Measurements from ENCODE around the gene MAZ.

MAZ gene

DNA sequence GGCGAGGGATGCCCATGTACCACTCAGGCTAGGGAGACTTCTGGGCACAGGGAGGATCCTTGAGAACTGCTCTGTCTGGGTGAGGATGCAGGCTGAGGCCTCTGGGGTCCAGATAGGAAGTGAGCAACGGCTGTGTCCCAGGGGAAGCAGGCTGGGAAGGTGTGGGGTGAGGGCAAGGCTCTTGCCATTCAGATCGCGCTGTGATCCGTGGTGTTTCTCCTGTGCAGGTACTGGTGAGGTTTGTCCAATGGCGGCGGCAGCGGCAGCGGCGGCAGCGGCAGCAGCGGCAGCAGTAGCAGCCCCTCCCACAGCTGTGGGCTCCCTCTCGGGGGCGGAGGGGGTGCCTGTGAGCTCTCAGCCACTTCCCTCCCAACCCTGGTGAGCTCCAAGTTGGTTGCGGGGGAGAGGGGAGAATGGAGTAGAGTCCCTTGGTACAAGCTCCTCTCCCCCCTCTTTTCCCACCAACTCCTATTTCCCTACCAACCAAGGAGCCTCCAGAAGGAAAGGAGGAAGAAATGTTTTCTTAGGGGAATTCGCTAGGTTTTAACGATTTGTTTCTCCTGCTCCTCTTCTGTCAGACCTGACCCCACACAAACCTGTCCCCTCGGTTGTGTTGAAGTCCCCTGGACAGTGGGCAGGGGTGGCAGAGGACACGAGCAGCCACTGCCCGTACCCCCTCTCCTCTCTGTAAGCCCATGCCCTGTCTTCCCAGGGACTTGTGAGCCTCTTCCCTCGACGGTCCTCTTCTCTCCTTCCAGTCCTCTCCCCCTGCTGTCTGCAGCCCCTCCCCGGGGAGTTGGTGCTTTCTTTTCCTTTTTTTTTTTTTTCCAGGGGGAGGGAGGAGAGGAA lies 3.7 kb downstream of the MAZ start:
- DNase-seq (ENCODE audit: low read depth), result peak; percentile 31

DNA sequence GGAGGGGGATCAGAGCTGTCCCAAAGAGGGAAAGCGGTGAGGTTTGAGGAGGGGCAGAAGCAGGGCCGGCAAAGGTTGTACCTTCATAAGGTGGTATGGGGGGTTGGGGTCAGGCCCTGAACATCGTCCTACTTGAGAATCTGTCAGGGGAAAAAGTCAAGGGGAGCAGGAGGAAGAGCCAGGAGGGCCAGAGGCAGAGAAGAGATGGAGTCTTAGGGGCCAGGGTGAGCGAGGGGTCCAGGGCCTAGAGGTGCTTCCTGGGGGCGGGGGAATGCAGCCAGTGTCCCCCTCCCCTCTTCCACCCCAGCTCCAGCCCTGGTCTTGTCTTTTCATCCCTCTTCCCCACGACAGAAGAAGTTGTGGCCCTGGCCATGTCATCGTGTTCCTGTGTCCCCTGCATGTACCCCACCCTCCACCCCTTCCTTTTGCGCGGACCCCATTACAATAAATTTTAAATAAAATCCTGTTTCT lies 4.4 kb downstream of the MAZ start:
- DNase-seq (ENCODE audit: low read depth), result no peak

DNA sequence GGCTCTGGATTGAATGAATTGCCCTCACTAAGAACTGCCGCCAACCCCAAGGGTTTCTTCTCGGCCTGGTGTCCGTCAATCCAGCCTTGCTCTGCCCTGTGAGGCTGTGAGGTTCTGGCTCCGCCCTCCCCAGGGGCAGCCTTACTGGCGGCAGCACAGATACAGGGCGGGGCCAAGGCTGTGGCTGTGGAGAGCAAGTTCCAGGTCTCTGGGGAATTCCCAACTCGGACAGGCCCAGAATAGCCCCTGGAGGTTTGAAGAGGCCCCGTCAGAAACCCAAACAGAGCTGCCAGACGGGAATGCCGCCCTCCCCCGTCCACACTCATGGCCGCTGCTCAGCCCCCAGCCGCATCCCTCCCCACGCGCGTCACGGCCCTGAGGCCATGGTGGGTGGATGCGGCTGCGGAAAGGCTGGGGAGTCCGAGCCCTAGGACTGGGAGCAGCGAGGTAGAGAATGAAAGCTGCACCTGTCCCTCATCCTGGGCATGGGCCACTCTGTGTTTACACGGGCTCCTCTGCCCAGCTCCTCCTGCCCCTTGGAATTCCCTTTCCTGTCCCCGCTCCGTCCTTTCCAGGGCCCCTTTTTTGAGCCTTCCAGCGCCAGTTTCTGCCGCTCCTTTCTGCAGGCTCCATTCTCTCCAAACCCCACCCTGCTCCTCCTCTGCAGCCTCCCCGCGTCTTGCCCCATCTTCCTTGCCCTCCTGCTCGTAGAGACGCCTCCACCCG lies 5.0 kb downstream of the MAZ start:
- DNase-seq (ENCODE audit: low read depth), result peak; percentile 43

DNA sequence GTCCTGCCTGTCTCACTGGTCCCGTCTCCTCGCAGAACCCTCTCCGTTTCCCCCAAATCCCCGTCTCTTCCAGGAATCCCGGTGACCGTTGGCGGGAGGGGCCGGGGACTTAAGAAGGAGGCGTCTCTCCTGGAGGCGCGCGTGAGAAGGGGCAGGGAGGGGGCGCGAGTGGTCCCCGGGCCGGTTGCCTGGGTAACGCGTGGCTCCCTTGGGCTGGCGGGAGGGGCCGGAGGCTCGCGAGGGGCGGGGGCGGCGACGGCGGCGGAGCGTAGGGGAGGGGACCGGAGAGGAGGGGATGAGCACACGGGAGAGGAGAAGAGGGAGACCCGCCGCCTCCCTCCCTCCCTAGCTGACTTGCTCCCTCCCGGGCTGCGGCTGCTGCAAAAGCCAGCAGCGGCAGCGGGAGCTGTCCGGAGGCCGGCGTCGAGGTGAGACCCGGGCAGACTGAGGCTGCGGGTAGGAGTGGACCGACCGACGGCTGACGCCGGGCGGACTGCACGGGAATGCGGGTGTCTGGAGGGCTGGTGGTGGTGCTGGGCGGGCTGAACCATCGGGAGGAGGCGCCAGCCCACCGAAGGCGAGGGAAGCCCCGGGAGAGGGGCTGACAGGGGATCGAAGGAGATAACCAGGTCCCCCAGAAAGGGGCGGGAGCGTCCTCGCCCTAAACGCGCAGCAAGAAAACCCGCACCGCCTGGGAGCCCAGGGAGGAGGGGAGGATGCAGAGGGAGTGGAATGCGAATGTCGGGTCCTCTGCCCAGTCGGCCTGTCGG lies 5.8 kb downstream of the MAZ start, which contains the start of gene PRRT2:
TSS of gene PRRT2 (plus strand) at position 298 of the 770 bp plus-strand sequence. CDS start 862 bp downstream, outside the sequence.
- no peak for DNase-seq (ENCODE audit: low read depth)

DNA sequence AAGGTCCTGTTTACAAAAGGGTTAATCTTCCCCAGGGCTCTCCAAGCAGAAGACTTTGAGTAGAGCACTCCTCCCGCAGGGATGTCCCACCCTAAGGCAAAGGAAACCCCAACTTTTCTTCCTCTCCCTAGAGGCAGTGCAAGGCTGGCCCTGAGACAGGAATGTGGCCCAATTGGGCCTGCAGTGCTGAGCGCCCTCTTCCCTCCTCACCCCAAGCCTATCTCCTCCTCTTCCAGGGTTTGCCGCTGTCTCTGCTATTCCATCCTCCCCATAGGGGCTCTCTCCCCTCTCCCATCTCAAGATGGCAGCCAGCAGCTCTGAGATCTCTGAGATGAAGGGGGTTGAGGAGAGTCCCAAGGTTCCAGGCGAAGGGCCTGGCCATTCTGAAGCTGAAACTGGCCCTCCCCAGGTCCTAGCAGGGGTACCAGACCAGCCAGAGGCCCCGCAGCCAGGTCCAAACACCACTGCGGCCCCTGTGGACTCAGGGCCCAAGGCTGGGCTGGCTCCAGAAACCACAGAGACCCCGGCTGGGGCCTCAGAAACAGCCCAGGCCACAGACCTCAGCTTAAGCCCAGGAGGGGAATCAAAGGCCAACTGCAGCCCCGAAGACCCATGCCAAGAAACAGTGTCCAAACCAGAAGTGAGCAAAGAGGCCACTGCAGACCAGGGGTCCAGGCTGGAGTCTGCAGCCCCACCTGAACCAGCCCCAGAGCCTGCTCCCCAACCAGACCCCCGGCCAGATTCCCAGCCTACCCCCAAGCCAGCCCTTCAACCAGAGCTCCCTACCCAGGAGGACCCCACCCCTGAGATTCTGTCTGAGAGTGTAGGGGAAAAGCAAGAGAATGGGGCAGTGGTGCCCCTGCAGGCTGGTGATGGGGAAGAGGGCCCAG lies 6.7 kb downstream of the MAZ start:
- DNase-seq (ENCODE audit: low read depth), result no peak

DNA sequence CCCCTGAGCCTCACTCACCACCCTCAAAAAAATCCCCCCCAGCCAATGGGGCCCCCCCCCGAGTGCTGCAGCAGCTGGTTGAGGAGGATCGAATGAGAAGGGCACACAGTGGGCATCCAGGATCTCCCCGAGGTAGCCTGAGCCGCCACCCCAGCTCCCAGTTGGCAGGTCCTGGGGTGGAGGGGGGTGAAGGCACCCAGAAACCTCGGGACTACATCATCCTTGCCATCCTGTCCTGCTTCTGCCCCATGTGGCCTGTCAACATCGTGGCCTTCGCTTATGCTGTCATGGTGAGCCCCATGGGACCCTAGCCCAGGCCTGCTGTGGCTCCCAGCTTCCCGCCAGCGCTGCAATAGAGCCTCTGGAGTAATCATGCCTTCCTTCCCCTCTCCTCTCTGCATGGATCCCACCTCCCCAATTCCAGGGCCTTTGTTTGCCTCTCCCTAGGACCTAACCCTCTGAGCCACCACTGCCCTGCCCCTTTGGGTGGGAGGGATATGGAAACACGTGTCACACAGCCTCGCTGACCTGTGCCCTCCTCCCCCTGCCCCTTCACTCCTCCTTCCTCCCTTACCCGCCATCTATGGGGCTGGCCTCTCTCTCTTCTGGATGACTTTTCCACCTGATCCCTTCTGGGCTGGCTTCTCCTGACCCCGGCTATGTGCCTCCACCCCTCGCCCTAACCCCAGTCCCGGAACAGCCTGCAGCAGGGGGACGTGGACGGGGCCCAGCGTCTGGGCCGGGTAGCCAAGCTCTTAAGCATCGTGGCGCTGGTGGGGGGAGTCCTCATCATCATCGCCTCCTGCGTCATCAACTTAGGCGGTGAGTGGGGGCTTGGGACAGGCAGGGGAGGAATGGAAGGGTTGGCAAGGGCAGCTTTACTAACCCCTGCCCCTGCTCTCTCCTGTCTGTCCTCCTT lies 7.6 kb downstream of the MAZ start:
- DNase-seq (ENCODE audit: low read depth), result no peak

DNA sequence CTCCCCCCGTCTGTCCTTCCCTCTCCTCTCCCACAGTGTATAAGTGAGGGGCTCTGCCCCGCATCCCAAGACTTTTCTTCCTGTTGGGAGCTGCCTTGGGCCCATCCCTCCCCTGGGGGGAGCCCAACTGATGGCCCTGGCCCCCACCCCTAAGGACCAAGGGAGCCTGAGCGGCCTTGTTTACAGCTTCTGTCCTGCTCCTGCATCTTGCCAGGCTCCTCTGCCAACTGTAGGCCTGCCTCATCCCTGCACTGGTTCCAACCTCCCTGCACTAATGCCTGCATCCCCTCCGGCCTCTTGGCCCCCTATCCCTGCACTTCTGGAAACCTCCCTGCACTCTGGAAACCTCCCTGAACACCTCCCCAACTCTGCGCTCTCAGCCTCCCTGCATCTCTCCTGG lies 8.3 kb downstream of the MAZ start:
- no peak for DNase-seq (ENCODE audit: low read depth)

DNA sequence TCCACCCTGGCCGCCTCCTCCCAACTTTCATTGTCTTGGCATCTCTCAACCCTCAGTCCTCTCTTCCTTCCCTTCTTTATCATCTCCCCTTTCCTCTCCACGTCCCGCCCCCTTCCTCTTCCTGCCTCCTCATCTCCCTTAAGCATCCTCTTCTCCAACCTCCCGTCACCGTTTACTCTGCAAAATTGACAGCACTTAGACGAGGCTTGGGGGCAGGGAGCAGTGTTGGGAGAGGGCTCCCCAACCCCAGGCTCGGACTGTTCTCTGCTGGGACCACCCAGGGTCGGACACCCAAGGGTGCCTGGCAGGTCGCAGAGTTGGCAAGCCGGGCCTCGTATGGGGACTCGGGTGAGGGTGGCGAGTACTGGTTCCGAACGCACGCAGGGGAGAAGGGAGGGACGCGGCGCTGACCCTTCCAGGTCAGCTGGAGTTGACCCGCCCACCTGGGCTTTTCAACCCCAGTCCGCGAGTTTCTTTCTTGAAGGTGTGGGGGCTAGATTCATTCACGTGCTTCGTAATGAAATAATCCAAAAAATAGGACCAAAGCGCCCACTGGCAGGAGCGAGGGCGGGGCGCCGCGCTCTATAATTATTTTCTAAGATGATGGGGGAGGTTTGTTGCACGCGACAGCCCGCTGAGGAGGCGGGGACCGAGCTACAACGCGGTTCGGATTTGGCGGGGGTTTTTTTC lies 8.8 kb downstream of the MAZ start:
- no peak for DNase-seq (ENCODE audit: low read depth)

DNA sequence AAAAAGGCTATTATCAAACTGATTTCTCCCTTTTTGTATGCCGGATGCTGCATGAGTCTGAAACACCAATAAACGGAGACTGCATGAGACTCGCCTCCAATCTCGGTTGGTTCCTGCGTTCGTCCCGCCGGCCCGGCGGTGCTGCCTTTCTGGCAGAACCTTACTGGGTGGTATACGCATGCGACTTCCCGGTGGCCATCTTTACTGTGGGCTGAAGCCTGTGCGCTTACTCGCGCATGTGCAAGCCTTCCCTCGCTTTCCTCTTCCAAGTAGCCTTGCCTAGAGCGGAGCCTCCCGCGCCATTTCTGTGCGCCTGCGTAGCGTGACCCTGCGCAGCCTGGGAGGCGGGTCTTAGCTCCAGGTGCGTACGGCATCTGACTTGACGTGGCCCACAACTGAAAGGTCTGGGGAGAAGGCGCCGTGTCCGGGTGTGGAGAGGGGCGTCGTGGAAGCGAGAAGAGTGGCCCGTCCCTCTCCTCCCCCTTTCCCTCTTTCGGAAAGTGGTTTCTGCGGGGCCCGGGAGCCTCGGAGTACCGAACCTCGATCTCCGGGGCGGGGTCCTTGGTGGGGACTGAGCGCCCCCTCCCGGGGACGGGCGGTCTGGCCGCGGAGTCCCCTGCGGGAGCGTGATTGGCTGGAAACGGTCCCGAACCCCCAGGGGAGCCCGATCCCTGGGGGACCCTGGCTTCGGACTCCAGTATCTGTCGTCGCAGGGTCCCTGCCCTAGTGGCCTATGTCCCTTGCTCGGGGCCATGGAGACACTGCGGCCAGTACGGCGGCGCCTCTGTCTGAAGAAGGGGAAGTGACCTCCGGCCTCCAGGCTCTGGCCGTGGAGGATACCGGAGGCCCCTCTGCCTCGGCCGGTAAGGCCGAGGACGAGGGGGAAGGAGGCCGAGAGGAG lies 9.7 kb downstream of the MAZ start, which contains the start of gene PAGR1:
TSS of gene PAGR1 (plus strand) at position 360 of the 901 bp plus-strand sequence. CDS start at position 734, 374 bp downstream.
- peak; percentile 98 for DNase-seq (ENCODE audit: low read depth)

DNA sequence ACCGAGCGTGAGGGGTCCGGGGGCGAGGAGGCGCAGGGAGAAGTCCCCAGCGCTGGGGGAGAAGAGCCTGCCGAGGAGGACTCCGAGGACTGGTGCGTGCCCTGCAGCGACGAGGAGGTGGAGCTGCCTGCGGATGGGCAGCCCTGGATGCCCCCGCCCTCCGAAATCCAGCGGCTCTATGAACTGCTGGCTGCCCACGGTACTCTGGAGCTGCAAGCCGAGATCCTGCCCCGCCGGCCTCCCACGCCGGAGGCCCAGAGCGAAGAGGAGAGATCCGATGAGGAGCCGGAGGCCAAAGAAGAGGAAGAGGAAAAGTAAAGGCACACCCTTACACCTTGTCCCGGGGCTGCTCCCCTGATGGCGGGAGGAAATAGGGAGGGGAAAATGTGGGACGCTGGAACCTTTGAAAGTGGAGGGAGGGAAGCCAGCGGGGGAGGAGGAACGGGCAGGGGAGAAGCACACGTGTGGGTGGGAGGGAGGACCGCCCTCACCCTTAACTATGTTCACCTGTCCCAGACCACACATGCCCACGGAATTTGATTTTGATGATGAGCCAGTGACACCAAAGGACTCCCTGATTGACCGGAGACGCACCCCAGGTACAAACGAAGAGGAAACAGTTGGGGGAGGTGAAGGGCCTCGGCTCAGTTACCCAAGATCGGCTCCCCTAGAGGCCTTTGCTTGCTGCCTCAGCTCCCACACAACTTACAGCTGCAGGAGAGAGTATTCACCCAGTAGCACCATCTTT lies 10.5 kb downstream of the MAZ start:
- no peak for DNase-seq (ENCODE audit: low read depth)

DNA sequence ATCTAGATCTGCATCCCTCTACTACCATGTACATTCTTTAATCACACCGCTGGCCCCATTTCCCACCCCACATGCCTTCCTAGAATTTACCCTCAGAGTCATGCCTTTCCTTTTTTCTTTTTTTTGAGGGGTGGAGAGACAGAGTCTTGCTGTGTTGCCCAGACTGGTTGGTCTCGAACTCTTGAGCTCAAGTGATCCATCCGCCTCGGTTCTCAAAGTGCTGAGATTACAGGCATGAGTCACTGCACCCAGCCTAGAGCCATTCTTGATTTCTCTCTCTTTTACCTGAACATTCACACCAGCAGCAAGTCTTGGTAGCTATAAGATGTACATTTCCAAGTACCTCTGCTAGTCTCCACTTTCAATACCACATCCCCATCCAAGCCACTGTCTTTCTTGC lies 11.8 kb downstream of the MAZ start:
- no peak for DNase-seq (ENCODE audit: low read depth)

DNA sequence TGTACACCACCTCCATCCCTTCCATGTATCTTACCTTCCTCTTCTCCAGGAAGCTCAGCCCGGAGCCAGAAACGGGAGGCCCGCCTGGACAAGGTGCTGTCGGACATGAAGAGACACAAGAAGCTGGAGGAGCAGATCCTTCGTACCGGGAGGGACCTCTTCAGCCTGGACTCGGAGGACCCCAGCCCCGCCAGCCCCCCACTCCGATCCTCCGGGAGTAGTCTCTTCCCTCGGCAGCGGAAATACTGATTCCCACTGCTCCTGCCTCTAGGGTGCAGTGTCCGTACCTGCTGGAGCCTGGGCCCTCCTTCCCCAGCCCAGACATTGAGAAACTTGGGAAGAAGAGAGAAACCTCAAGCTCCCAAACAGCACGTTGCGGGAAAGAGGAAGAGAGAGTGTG lies 13.2 kb downstream of the MAZ start:
- DNase-seq (ENCODE audit: low read depth), result no peak

DNA sequence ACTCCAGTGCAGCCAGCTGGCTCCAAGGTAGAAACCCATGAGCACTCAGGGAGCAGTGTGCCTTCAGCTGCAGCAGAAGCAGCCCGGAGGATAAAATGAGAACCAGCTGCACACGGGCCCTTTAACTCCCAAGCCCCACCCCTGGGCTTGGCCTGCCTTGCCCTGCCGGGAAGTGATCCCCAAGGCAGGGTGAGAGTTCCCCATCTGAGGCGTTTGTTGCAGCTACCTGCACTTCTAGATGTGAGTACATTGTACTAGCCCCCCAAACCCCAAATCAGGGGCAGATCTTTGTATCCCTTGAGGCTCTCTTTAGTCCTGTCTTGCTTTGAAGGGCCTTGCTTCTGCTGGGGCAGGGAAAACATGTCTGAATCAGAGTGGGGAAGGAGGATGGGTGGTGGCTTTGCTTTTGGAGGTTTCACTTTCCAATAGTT lies 14.0 kb downstream of the MAZ start, which contains the start of gene MVP:
TSS of gene MVP (plus strand) at position 192 of the 431 bp plus-strand sequence. CDS start 10,088 bp downstream, outside the sequence.
- no peak for DNase-seq (ENCODE audit: low read depth)

DNA sequence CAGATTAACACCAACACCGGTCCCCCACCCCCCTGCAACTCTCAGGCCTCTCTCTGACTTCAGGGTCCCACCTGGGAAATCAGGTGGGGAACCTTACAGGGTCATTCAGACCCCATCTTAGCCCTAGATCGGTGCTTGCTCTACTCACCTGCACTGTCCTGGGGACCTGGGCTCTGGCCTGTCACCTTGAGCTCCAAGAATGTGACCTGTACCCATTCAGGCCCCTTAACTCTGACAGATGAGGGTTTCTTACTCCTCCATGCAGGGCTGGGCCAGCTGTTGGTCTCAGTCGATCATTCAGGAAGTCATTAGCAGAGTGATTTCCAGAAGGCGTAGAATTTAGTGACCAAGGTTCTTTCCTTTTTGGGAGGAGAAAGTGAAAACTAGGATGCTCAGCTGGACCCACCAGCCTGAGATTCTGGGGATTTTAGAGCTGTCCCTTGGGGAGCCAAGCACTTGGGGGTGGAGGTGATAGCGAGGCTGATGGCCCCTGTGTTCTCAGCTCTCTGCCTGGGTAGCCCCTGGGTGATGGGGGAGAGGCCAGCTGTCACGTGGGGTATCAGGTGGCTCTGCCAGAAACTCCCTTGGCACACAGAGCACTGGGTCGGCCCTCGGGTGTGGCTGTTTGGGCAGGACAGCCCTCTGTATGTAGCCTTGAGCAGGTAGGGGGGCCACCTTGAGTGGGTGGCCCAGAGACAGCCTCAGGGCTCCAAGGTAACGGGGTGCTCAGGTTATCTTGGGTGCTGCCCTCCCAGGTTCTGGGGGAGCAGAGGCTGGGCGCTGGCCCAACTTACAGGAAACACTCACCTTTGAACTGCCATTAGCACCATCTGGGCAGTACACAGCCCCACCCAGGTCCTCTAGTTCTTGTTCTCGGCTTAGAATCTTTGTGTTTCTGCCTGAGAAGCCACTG lies 14.7 kb downstream of the MAZ start:
- DNase-seq (ENCODE audit: low read depth), result no peak

DNA sequence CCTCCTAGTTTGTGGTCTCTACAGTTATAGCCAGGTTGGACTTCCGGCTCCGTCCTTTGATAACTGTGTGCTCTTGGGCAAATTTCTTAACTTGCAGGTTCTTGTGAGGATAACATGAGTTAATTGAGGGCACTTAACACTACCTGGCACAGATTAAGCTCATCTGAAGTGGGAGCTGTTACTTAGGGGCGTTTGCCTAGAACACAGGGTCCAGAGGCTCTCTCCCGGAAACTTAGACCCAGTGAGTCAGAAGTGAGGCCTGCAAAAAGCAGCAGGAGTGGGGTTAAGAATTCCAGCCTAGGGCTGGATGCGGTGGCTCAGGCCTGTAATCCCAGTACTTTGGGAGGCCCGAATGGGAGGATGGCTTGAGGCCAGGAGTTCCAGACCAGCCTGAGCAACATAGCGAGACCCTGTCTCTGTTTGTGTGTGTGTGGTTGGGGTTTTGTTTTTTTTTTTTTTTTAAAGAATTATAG lies 15.3 kb downstream of the MAZ start:
- DNase-seq (ENCODE audit: low read depth), result no peak

DNA sequence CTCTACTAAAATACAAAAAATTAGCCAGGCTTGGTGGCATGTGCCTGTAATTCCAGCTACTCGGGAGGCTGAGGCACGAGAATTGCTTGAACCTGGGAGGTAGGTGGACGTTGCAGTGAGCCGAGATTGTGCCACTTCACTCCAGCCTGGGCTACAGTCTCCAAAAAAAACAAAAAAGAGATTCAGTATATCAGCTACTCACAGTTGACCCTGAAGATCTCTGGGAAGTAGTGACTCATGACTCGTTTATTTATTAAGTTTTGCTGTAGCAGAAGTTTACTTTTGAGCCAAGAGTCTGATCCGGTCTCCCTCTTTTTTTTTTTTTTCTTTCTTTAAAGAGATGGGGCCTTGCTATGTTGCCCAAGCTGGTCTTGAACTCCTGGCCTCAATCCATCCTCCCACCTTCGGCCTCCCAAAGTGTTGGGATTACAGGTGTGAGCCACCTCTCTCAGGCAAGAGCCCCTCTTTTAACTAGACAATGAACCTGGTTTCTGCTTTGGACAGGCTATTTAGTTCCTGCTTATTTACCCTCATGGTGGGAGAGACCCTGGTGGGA lies 18.3 kb downstream of the MAZ start:
- no peak for DNase-seq (ENCODE audit: low read depth)

All from T follicular helper cell (primary cell).